K562 (cell line): ENCODE data around the gene RPL29. TPM values are rescaled to one million over a fixed set of nuclear protein-coding genes. Genes with fewer than 3 reads are reported as not detected.

Experiments used
- ARID1B ChIP-seq: fragments of 450-650 bp; IDR thresholded peaks from 2 replicates; pipeline ENCODE4 v1.6.1; 2016; ENCODE audit warnings: antibody characterized with exemption, mild to moderate bottlenecking, inconsistent platforms
- CTCFL ChIP-seq: IDR thresholded peaks from 2 replicates; pipeline ENCODE4 v1.6.1; 2011; ENCODE audit warnings: borderline replicate concordance, low read depth, mild to moderate bottlenecking, moderate library complexity, low read length; ENCODE audit not compliant: insufficient read depth, poor library complexity, severe bottlenecking
- CUX1 ChIP-seq: fragments of 200-800 bp; sonication (Bioruptor generic); IDR thresholded peaks from 2 replicates; pipeline ENCODE4 v1.6.1; 2016; ENCODE audit warnings: missing genetic modification characterization, missing compliant biosample characterization
- GATAD2B ChIP-seq: fragments of 450-650 bp; IDR thresholded peaks from 2 replicates; pipeline ENCODE4 v1.6.1; 2017; ENCODE audit warnings: mild to moderate bottlenecking, borderline replicate concordance
- JUND ChIP-seq, 2 experiments: IDR thresholded peaks; 2 replicates in 1 of 2; 3 replicates in 1 of 2; pipeline ENCODE4 v1.6.1; 2011; ENCODE audit warnings: borderline replicate concordance in 2 of 2, low read depth in 2 of 2, low read length in 2 of 2, improper control_type of control experiment in 1 of 2, missing biosample characterization in 1 of 2, missing genetic modification characterization in 1 of 2, missing genetic modification reagents in 1 of 2
- MAFK ChIP-seq: IDR thresholded peaks from 2 replicates; pipeline ENCODE4 v1.6.1; 2011; ENCODE audit warnings: low read length, improper control_type of control experiment
- MCM3 ChIP-seq: fragments of 450-650 bp; IDR thresholded peaks from 2 replicates; pipeline ENCODE4 v1.6.1; 2016
- REST ChIP-seq, 2 experiments: fragments of 450-650 bp; formaldehyde crosslinking in 1 of 2; IDR thresholded peaks; 2 replicates each; pipeline versions ENCODE4 v1.4.0 to v1.6.1; 2014 to 2020; ENCODE audit warnings: mild to moderate bottlenecking in 2 of 2, borderline replicate concordance in 1 of 2, low read depth in 1 of 2
- SREBF2 ChIP-seq: sonication (generic); formaldehyde crosslinking; IDR thresholded peaks from 2 replicates; pipeline ENCODE4 v1.4.0; 2020; ENCODE audit warnings: mild to moderate bottlenecking, missing genetic modification reagents
- XRCC3 ChIP-seq: fragments of 450-650 bp; IDR thresholded peaks from 2 replicates; pipeline ENCODE4 v1.6.1; 2017; ENCODE audit warnings: mild to moderate bottlenecking, moderate library complexity
- ZKSCAN8 ChIP-seq: fragments of 200-800 bp; sonication (Bioruptor generic); IDR thresholded peaks from 2 replicates; pipeline ENCODE4 v1.6.1; 2016; ENCODE audit warnings: missing genetic modification characterization, missing compliant biosample characterization
- ZNF75A ChIP-seq: fragments of 450-650 bp; formaldehyde crosslinking; IDR thresholded peaks from 2 replicates; pipeline ENCODE4 v1.4.0; 2020; ENCODE audit warnings: mild to moderate bottlenecking
- ZNF780A ChIP-seq: fragments of 250-450 bp; sonication (Bioruptor Pico); IDR thresholded peaks from 2 replicates; pipeline ENCODE4 v1.5.0; 2021; ENCODE audit warnings: mild to moderate bottlenecking
- polyA plus RNA-seq, 8 experiments: library from polyadenylated mRNA; depleted of rRNA in 4 of 8; stranded (reverse) in 5 of 8; unstranded in 3 of 8; fragments of >200 nt; fragmentation: Nextera tagmentation in 2 of 8; fragmentation: Illumina TruSeq in 1 of 8; extraction: Ambion mirVana in 2 of 8; extraction: Trizol in 1 of 8; gene quantifications; 2 replicates each; pipeline versions ENCODE4 v1.2.1 to v1.2.3, GENCODE V29; 2011 to 2014; ENCODE audit warnings: inconsistent platforms in 1 of 8, missing spikeins in 1 of 8
- total RNA-seq, 7 experiments: library from RNA; depleted of rRNA in 6 of 7; stranded (reverse); fragments of >200 nt in 6 of 7; fragmentation: Illumina TruSeq in 2 of 7; extraction: Trizol in 2 of 7; gene quantifications; 2 replicates each; pipeline versions ENCODE4 v1.2.1 to v1.2.3, GENCODE V29; 2011 to 2021; ENCODE audit warnings: low replicate concordance in 1 of 7

RPL29 gene
- total and polyA plus RNA-seq, 9 of the 15 experiments (the other 6 are each of a cell fraction or from before 2014, with no cell fraction given), result 568 to 1,475 (median 1,104) TPM

- TF ChIP-seq REST (IDR thresholded peaks at IDR 0.05; ENCODE audit: borderline replicate concordance) (peak; percentile 10; the same call in 1 of the 2 replicates), REST (CRISPR knock-in tag; IDR thresholded peaks at IDR 0.05; ENCODE audit: low read depth) (no peak), GATAD2B (no peak), ZNF75A (CRISPR knock-in tag) (no peak), CUX1 (CRISPR knock-in tag) (no peak), MCM3 (no peak), SREBF2 (CRISPR knock-in tag) (no peak), MAFK (no peak), ARID1B (no peak), ZKSCAN8 (CRISPR knock-in tag) (no peak), CTCFL (peak; percentile 55), XRCC3 (no peak), ZNF780A (no peak), JUND (IDR thresholded peaks at IDR 0.05; ENCODE audit: borderline replicate concordance, low read depth, low read length) (no peak), JUND (tag; IDR thresholded peaks at IDR 0.05; ENCODE audit: borderline replicate concordance, low read depth, low read length) (no peak)
Observed at GRCh38 chr3:52014613-52015012, 18.9 kb upstream of the RPL29 start (continued).
